ENCODE results near the gene ACTL7B.

GRCh38 chr9:108813951-108814601, 41.7 kb downstream of the ACTL7B start:
- no peak for TF ChIP-seq CTCF (IDR thresholded peaks at IDR 0.05)
- no peak for TF ChIP-seq ATF3 (CRISPR knock-in tag; conservative IDR thresholded peaks at IDR 0.05)
- no peak for TF ChIP-seq USF1 (CRISPR knock-in tag; IDR thresholded peaks at IDR 0.05)
- no peak for TF ChIP-seq ZNF317 (CRISPR knock-in tag; IDR thresholded peaks at IDR 0.05; ENCODE audit: borderline replicate concordance, low read depth)
- TF ChIP-seq ETV6 (CRISPR knock-in tag; IDR thresholded peaks at IDR 0.05): no peak
- no peak for TF ChIP-seq CREM (CRISPR knock-in tag; IDR thresholded peaks at IDR 0.05)
- no peak for TF ChIP-seq E2F4 (CRISPR knock-in tag; IDR thresholded peaks at IDR 0.05; ENCODE audit: borderline replicate concordance, low read depth)
- TF ChIP-seq ESRRA (CRISPR knock-in tag; IDR thresholded peaks at IDR 0.05; ENCODE audit: borderline replicate concordance): no peak
- no peak for TF ChIP-seq MLX (CRISPR knock-in tag; IDR thresholded peaks at IDR 0.05)
- no peak for TF ChIP-seq SP1 (CRISPR knock-in tag; conservative IDR thresholded peaks at IDR 0.05)
- TF ChIP-seq FOXP1 (CRISPR knock-in tag; IDR thresholded peaks at IDR 0.05; ENCODE audit: borderline replicate concordance): no peak
- no peak for TF ChIP-seq NFE2L1 (CRISPR knock-in tag; IDR thresholded peaks at IDR 0.05)
